Endothelial cell of umbilical vein (primary cell): Measurements from ENCODE around the gene STIM1. TPM values are rescaled to one million over a fixed set of nuclear protein-coding genes. Genes with fewer than 3 reads are reported as not detected.

Experiments used
- BruUV-seq: library from RNA; stranded (reverse); fragments of 400-500 nt; replicated peaks from 2 replicates; lab custom pipeline; 2021; lab: Mats Ljungman, UMichigan
- CTCF ChIA-PET: fragments of 300-600, 350-600 bp; sonication (Branson Sonifier 250); formaldehyde crosslinking; loops from one replicate; lab custom pipeline; 2021; ENCODE audit warnings: antibody characterized with exemption, inconsistent platforms; lab: Charles Lee
- POLR2A ChIA-PET: fragments of 300-600, 350-600 bp; sonication (Branson Sonifier 250); formaldehyde crosslinking; loops from one replicate; lab custom pipeline; 2021; ENCODE audit warnings: antibody characterized with exemption, inconsistent platforms; lab: Charles Lee
- DNase-seq: peaks from one replicate; pipeline ENCODE4 v3.0.0-alpha.2; 2011; ENCODE audit warnings: low read depth, low spot score
- FAIRE-seq: peaks from 2 replicates; lab custom pipeline; 2011; peaks lifted over from hg19 to GRCh38; lab: Jason Lieb, UNC
- H2AFZ ChIP-seq: 2 replicates; pipeline ENCODE4 v1.6.0; 2012; ENCODE audit warnings: low read depth, low read length, control low read depth, inconsistent platforms
- H3K27ac ChIP-seq: 2 replicates; pipeline ENCODE4 v1.5.1; 2011; ENCODE audit warnings: low read depth, mild to moderate bottlenecking, control low read depth, low read length, moderate library complexity; ENCODE audit not compliant: insufficient read depth
- H3K27me3 ChIP-seq, 2 experiments: 2 replicates each; pipeline versions ENCODE4 v1.6.0 to v1.6.1; 2011; ENCODE audit warnings: low read length in 2 of 2, mixed read lengths in 1 of 2; ENCODE audit not compliant: control insufficient read depth in 2 of 2, insufficient read depth in 2 of 2
- H3K36me3 ChIP-seq, 2 experiments: 2 replicates in 1 of 2; 3 replicates in 1 of 2; pipeline ENCODE4 v1.5.1; 2011; ENCODE audit warnings: low read length in 2 of 2, mild to moderate bottlenecking in 1 of 2, moderate library complexity in 1 of 2; ENCODE audit not compliant: control insufficient read depth in 2 of 2, insufficient read depth in 2 of 2; ENCODE audit errors: extremely low read depth in 1 of 2
- H3K4me1 ChIP-seq: 3 replicates; pipeline ENCODE4 v1.5.1; 2011; ENCODE audit warnings: mild to moderate bottlenecking, low read length; ENCODE audit not compliant: control insufficient read depth, insufficient read depth; ENCODE audit errors: extremely low read depth
- H3K4me2 ChIP-seq: 2 replicates; pipeline ENCODE4 v1.6.1; 2011; ENCODE audit warnings: low read length, control low read depth, mixed read lengths; ENCODE audit not compliant: insufficient read depth
- H3K4me3 ChIP-seq, 3 experiments: fragments of 200-600 bp in 1 of 3; sonication (generic), shearing (Covaris generic) in 1 of 3; replicated peaks in 1 of 3; 2 replicates each; pipeline ENCODE4 v1.5.1; 2011 to 2016; ENCODE audit warnings: control low read depth in 3 of 3, low read length in 3 of 3, mild to moderate bottlenecking in 2 of 3, inconsistent platforms in 1 of 3, low read depth in 1 of 3, moderate library complexity in 1 of 3; ENCODE audit not compliant: insufficient read depth in 1 of 3
- H3K79me2 ChIP-seq: 2 replicates; pipeline ENCODE4 v1.6.0; 2012; ENCODE audit warnings: low read length, inconsistent platforms; ENCODE audit not compliant: control insufficient read depth, insufficient read depth
- H3K9ac ChIP-seq: replicated peaks from 2 replicates; pipeline ENCODE3; 2011; ENCODE audit warnings: low read length, control low read depth; ENCODE audit not compliant: insufficient read depth; ENCODE audit errors: extremely low read depth
- H3K9me1 ChIP-seq: replicated peaks from 3 replicates; pipeline ENCODE4 v1.6.0; 2011; ENCODE audit warnings: mild to moderate bottlenecking, low read length; ENCODE audit not compliant: control insufficient read depth, insufficient read depth; ENCODE audit errors: extremely low read depth
- H3K9me3 ChIP-seq: replicated peaks from 2 replicates; pipeline ENCODE4 v1.5.1; 2012; ENCODE audit warnings: low read length, inconsistent platforms; ENCODE audit not compliant: control insufficient read depth, insufficient read depth
- H4K20me1 ChIP-seq: replicated peaks from 2 replicates; pipeline ENCODE3; 2011; ENCODE audit warnings: mild to moderate bottlenecking, low read length; ENCODE audit not compliant: control insufficient read depth, insufficient read depth; ENCODE audit errors: extremely low read depth
- CTCF ChIP-seq, 2 donors: IDR thresholded peaks; 1 replicate in 1 of 2; 2 replicates in 1 of 2; pipeline ENCODE4 v1.5.1; 2011; ENCODE audit warnings: low read length in 2 of 2, mild to moderate bottlenecking in 2 of 2, moderate library complexity in 2 of 2, control low read depth in 1 of 2, inconsistent platforms in 1 of 2, low read depth in 1 of 2; ENCODE audit not compliant: insufficient read depth in 1 of 2; ENCODE audit errors: extremely low read depth in 1 of 2
- EZH2 ChIP-seq: IDR thresholded peaks from 2 replicates; pipeline ENCODE4 v1.6.1; 2012; ENCODE audit warnings: borderline replicate concordance, low read depth, mild to moderate bottlenecking, moderate library complexity, low read length, inconsistent platforms; ENCODE audit not compliant: severe bottlenecking
- FOS ChIP-seq: IDR thresholded peaks from 2 replicates; pipeline ENCODE4 v1.6.1; 2011; ENCODE audit warnings: mild to moderate bottlenecking, low read length, moderate library complexity, borderline replicate concordance; ENCODE audit not compliant: insufficient read depth
- GATA2 ChIP-seq: IDR thresholded peaks from 2 replicates; pipeline ENCODE4 v1.7.0; 2011; ENCODE audit warnings: low read depth, mild to moderate bottlenecking, moderate library complexity, mixed read lengths, low read length; ENCODE audit not compliant: insufficient read length, insufficient read depth
- JUN ChIP-seq: IDR thresholded peaks from 2 replicates; pipeline ENCODE4 v1.6.1; 2011; ENCODE audit warnings: borderline replicate concordance, low read depth; ENCODE audit not compliant: insufficient read length, insufficient read depth
- MAX ChIP-seq: IDR thresholded peaks from 2 replicates; pipeline ENCODE4 v1.6.1; 2011; ENCODE audit not compliant: insufficient read depth, insufficient read length
- MYC ChIP-seq: IDR thresholded peaks from one replicate; pipeline ENCODE4 v1.6.1; 2011; ENCODE audit warnings: mild to moderate bottlenecking, low read depth, low read length
- POLR2A ChIP-seq: IDR thresholded peaks from 2 replicates; pipeline ENCODE4 v1.6.1; 2012; ENCODE audit warnings: low read depth, mild to moderate bottlenecking, control low read depth, low read length
- POLR2AphosphoS5 ChIP-seq: IDR thresholded peaks from 2 replicates; pipeline ENCODE4 v1.6.1; 2012; ENCODE audit warnings: low read depth, mild to moderate bottlenecking, control low read depth, low read length, moderate library complexity; ENCODE audit not compliant: insufficient read depth
- dilution Hi-C: fragments of 300-500 bp; cut with MboI; formaldehyde crosslinking; loops from one replicate; pipeline ENCODE4 v1.15.0; 2019; ENCODE audit warnings: low sequenced_read_pairs; ENCODE audit not compliant: extremely low pct_ligation_motif_present
- intact Hi-C: fragments of 100-400 bp; cut with micrococcal nuclease; formaldehyde crosslinking; loops from one replicate; pipeline ENCODE4 v1.10.0; 2022
- polyA plus RNA-seq, 4 experiments: library from polyadenylated mRNA; depleted of rRNA in 3 of 4; stranded (reverse) in 3 of 4; unstranded in 1 of 4; fragments of >200 nt; gene quantifications; 2 replicates each; pipeline versions ENCODE4 v1.2.1 to v1.2.3, GENCODE V29; 2011 to 2012; ENCODE audit warnings: missing spikeins in 1 of 4
- total RNA-seq: library from RNA; stranded (reverse); gene quantifications from 2 replicates; pipeline ENCODE4 v1.2.3, GENCODE V29; 2021

Gene STIM1
- total and polyA plus RNA-seq, 2 donors (not counting 3 experiments of a cell fraction or from before 2014, with no cell fraction given) = 32.7 to 33.4 TPM

- dilution Hi-C loops = no loop called here
- no peak for FAIRE-seq
Measured at GRCh38 chr11:4048340-4048739, 192.9 kb downstream of the STIM1 start.

More at GRCh38 chr11:4048340-4048739, 192.9 kb downstream of the STIM1 start:
- DNase-seq = no peak
- H3K9me1 ChIP-seq = no peaks in the 10 kb centered on the region
- CTCF ChIA-PET = interaction anchor here (1.0 to 1.7 kb wide), 3 partner anchors 16 to 193 kb away, joined by 3 to 10 read pairs (median 3); partner anchors contain the start of gene STIM1
- H4K20me1 ChIP-seq = no peaks in the 10 kb centered on the region
- peaks cover 3% of the 10 kb centered on the region for H3K4me1 ChIP-seq
- no peak overlapping the region for H3K27ac ChIP-seq
- no peak overlapping the region for H3K4me3 ChIP-seq
- H3K9ac ChIP-seq = no peak overlapping the region
- H3K27me3 ChIP-seq = no peaks in the 10 kb centered on the region
- TF ChIP-seq FOS (peak; percentile 41), POLR2AphosphoS5 (no peak), MAX (no peak), POLR2A (no peak), GATA2 (no peak), CTCF (IDR thresholded peaks at IDR 0.05; ENCODE audit: extremely low read depth in 1 of 2, insufficient read depth in 1 of 2, low read depth in 1 of 2, low read length in 2 of 2) (no peak), MYC (no peak), EZH2 (no peak), JUN (peak; percentile 23)
- no TSS peak for BruUV-seq
- intact Hi-C loops = no loop called here
- H3K4me2 ChIP-seq = no peak overlapping the region
- no peaks in the 10 kb centered on the region for H3K9me3 ChIP-seq
- no peaks in the 10 kb centered on the region for H3K79me2 ChIP-seq
- H3K36me3 ChIP-seq = no peaks in the 10 kb centered on the region
- POLR2A ChIA-PET = no interaction called here
- H2AFZ ChIP-seq = no peak overlapping the region
